Epithelial cell of proximal tubule (primary cell): Measurements from ENCODE around the gene ADAMTSL1. TPM values are rescaled to one million over a fixed set of nuclear protein-coding genes. Genes with fewer than 3 reads are reported as not detected.

Source experiments
- DNase-seq: peaks from one replicate; pipeline ENCODE4 v3.0.0-alpha.2; 2011; ENCODE audit warnings: low read depth
- H3K4me3 ChIP-seq: 2 replicates; pipeline ENCODE4 v1.5.1; 2011; ENCODE audit warnings: low read depth, mild to moderate bottlenecking, low read length
- CTCF ChIP-seq: conservative IDR thresholded peaks from 2 replicates; pipeline ENCODE4 v1.5.1; 2012; ENCODE audit warnings: low read depth, mild to moderate bottlenecking, low read length
- total RNA-seq: library from RNA; depleted of rRNA; stranded (reverse); fragments of >200 nt; gene quantifications from 2 replicates; pipeline ENCODE4 v1.2.3, GENCODE V29; 2015

Gene ADAMTSL1
- total RNA-seq, 1 donor from 2014 or later = 2.8 TPM

DNA sequence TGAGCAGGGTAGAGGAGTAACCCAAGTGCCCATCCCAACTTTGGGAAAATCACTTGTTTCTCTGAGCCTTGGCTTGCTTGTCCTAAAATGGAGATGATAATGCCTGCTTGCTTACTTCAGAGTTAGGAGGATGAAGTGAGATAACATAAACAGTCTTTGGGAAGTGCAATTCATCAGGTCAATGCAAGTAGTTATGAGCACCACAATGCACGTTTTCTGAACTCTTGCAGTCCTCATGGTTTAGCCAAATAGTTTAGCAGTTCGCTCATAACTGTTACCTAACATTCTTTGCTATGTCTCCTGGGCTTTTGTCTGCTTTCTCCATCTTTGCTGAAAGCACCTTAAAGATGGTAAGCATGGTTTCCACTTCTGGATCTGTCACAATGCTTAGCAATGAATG is 270.0 kb downstream of the ADAMTSL1 start:
- no peak for TF ChIP-seq CTCF
- no peak for DNase-seq
- H3K4me3 ChIP-seq = no peak overlapping the region

GRCh38 chr9:18745710-18746109 is 271.8 kb downstream of the ADAMTSL1 start:
- TF ChIP-seq CTCF = no peak
- no peak for DNase-seq
- no peak overlapping the region for H3K4me3 ChIP-seq

GRCh38 chr9:18746631-18747030 is 272.7 kb downstream of the ADAMTSL1 start:
- no peak for TF ChIP-seq CTCF
- DNase-seq = no peak
- no peak overlapping the region for H3K4me3 ChIP-seq

- H3K4me3 ChIP-seq = no peak overlapping the region
- TF ChIP-seq CTCF = no peak
- DNase-seq = no peak
Measured at GRCh38 chr9:18747595-18747994, 273.6 kb downstream of the ADAMTSL1 start.

- DNase-seq = no peak
- no peak for TF ChIP-seq CTCF
- H3K4me3 ChIP-seq = no peak overlapping the region
Measured at GRCh38 chr9:18748251-18748701, 274.3 kb downstream of the ADAMTSL1 start.

DNA sequence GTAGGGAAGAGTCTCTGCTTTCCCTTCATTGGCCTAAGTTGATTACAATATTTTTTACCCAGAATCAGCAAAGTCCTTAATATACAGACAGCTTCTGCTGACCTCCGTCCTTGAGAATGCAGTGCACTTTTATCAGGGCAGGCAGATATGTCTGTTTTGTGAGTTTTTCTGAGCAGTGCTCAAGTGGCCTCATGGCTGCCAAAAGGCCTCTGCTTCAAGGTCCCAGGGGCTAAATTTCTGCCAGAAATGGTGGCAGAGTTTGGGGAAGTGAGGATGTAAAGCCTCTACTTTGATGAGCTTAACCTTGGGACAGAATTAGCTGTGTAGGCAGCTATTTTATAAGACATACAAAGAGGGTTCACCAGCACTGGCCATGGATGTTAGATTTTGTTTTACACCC is 275.8 kb downstream of the ADAMTSL1 start:
- TF ChIP-seq CTCF = no peak
- no peak for DNase-seq
- H3K4me3 ChIP-seq = no peak overlapping the region

DNA sequence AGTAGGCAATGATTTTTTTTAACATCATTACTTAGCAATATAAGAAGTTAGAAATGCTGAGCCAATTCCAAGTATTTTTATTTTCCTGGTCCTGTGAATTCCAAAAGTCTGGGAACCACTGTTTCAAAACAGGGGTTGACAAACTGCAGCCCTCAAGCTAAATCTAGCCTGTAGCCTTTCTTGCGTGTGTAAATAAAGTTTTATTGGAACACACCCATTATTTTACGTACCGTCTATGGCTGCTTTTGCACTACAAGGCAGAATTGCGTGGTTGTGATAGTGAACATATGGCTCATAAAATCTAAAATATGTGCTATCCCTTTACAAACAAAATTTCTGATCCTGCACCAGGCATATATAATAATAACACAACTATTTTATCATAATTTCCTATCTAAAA is 280.0 kb downstream of the ADAMTSL1 start:
- no peak for DNase-seq
- TF ChIP-seq CTCF = no peak

More for the DNA sequence above, 280.0 kb downstream of the ADAMTSL1 start:
- no peak overlapping the region for H3K4me3 ChIP-seq
